OCI-LY1 (cell line): ENCODE data around the gene ZFP36L2.

ENCODE experiments used
- EZH2 ChIP-seq: fragments of 200-600 bp; sonication (generic), shearing (Covaris generic); IDR thresholded peaks from 2 replicates; pipeline ENCODE4 v1.8.0; 2017; ENCODE audit warnings: borderline replicate concordance, mixed run types, mild to moderate bottlenecking, antibody characterized with exemption, low read length, moderate library complexity, mixed read lengths
- TF ChIP-seq, protein P1 (sequence below): fragments of 200-600 bp; sonication (generic), shearing (Covaris generic); IDR thresholded peaks from 2 replicates; pipeline ENCODE4 v1.5.1; 2017; ENCODE audit warnings: mild to moderate bottlenecking, antibody characterized with exemption, low read length, moderate library complexity, mixed read lengths

DNA sequence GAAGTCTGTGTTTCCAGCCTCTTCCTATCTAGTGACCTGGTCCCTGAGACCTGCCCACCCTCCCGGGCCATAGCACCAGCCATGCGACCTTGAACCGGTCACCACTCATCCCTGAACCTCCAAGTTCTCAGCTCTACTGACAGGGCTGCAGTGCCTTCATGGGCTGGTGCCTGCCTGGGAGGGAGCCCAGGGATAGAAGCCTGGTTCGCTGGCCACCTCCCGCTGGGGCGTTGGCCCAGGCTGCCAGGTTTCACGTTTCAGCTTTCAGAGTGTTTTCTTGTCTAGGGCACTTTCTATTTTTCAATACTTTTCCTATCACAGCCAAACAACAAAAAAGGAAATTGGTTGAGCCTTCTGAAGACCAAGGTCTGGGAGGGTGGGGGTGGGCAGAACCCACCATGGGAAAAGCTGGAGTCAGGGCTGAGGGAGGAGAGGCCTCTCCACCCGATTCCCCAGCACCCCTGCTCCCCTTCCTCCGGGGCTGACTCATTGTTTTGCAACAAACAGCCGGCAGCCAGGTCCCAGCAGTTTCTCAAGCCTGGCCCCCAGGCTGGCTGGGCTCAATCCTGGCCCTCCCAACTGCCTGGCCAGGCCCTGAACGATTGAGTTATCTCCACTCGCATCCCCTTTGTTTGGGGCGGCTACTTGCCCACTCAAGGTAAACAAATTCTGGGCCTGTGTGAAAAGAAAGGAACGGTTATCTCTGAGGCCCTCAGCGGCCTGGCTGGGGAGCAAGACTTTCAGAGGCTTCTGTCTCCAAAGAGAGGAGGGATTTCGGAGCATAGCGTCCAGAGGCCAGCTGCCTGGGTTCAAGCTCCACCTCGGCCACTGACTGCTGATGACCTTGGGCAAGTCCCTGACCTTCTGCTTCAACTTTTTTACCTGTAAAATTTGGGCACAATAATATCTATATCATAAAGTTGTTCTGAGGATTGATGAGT lies 47.5 kb downstream of the ZFP36L2 start:
- TF ChIP-seq, protein P1, sequence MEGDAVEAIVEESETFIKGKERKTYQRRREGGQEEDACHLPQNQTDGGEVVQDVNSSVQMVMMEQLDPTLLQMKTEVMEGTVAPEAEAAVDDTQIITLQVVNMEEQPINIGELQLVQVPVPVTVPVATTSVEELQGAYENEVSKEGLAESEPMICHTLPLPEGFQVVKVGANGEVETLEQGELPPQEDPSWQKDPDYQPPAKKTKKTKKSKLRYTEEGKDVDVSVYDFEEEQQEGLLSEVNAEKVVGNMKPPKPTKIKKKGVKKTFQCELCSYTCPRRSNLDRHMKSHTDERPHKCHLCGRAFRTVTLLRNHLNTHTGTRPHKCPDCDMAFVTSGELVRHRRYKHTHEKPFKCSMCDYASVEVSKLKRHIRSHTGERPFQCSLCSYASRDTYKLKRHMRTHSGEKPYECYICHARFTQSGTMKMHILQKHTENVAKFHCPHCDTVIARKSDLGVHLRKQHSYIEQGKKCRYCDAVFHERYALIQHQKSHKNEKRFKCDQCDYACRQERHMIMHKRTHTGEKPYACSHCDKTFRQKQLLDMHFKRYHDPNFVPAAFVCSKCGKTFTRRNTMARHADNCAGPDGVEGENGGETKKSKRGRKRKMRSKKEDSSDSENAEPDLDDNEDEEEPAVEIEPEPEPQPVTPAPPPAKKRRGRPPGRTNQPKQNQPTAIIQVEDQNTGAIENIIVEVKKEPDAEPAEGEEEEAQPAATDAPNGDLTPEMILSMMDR = no peak
- no peak for TF ChIP-seq EZH2
